Heart left ventricle (tissue), 16 donors: ENCODE measurements around the gene PRPF18. TPM values are rescaled to one million over a fixed set of nuclear protein-coding genes. Genes with fewer than 3 reads are reported as not detected.

Source experiments
- ATAC-seq, 4 donors: fragments of 200-7000 bp; cut with Tn5 transposase; one replicate each; pipeline ENCODE4 v1.9.1; 2020 to 2022; ENCODE audit warnings: moderate library complexity in 4 of 4, mild to moderate bottlenecking in 3 of 4, moderate number of reproducible peaks in 1 of 4
- DNase-seq, 5 donors: peaks; one replicate each; pipeline ENCODE4 v3.0.0-alpha.2; 2020
- H3K27ac ChIP-seq, 12 donors: fragments of 200-600 bp; sonication (generic) in 4 of 12; one replicate each; pipeline versions ENCODE4 v1.5.0 to v1.8.0; 2016 to 2022; ENCODE audit warnings: mild to moderate bottlenecking in 2 of 12
- H3K27me3 ChIP-seq, 9 donors: fragments of 200-600 bp; sonication (generic) in 2 of 9; one replicate each; pipeline versions ENCODE4 v1.5.1 to v1.8.0; 2016 to 2022; ENCODE audit warnings: mild to moderate bottlenecking in 3 of 9
- H3K36me3 ChIP-seq, 9 donors: fragments of 200-600 bp; sonication (generic) in 2 of 9; one replicate each; pipeline versions ENCODE4 v1.5.0 to v1.8.0; 2018 to 2022; ENCODE audit warnings: mild to moderate bottlenecking in 2 of 9
- H3K4me1 ChIP-seq, 12 donors: fragments of 200-600 bp; sonication (generic) in 4 of 12; one replicate each; pipeline versions ENCODE4 v1.5.0 to v1.8.0; 2016 to 2022; ENCODE audit warnings: mild to moderate bottlenecking in 3 of 12
- H3K4me3 ChIP-seq, 12 donors: fragments of 200-600 bp; sonication (generic) in 4 of 12; one replicate each; pipeline versions ENCODE4 v1.5.0 to v1.8.0; 2017 to 2022; ENCODE audit warnings: mild to moderate bottlenecking in 9 of 12, moderate library complexity in 4 of 12
- H3K9me3 ChIP-seq, 12 donors: fragments of 200-600 bp; sonication (generic) in 4 of 12; one replicate each; pipeline versions ENCODE4 v1.5.0 to v1.8.0; 2016 to 2022; ENCODE audit warnings: mild to moderate bottlenecking in 1 of 12
- CTCF ChIP-seq, 12 donors: fragments of 200-600 bp; sonication (generic) in 4 of 12; IDR thresholded peaks; one replicate each; pipeline versions ENCODE4 v1.5.0 to v1.8.0; 2018 to 2022; ENCODE audit warnings: antibody characterized with exemption in 12 of 12, mild to moderate bottlenecking in 5 of 12
- POLR2A ChIP-seq, 2 donors: fragments of 450-650 bp; IDR thresholded peaks; one replicate each; pipeline ENCODE4 v1.6.1; 2017; ENCODE audit warnings: antibody characterized with exemption in 2 of 2, mild to moderate bottlenecking in 2 of 2, moderate library complexity in 2 of 2
- WGBS, 4 donors: extraction: QIAGEN DNeasy Blood & Tissue Kit in 2 of 4; methylation state at CpG; one replicate each; pipeline versions ENCODE4 v1.1.5 to v1.1.7; 2013 to 2018; 5-methylcytosine and 5-hydroxymethylcytosine counted together
- intact Hi-C, 10 donors: fragments of 100-400 bp; cut with DNase I; formaldehyde crosslinking; loops; one replicate each; pipeline versions ENCODE4 v1.11.1 to v1.14.2; 2022
- polyA plus RNA-seq, 2 donors: library from polyadenylated mRNA; stranded (reverse); fragments of 200-250 nt; gene quantifications; one replicate each; pipeline ENCODE4 v1.2.3, GENCODE V29; 2013
- total RNA-seq, 9 donors: library from RNA; depleted of rRNA in 2 of 9; stranded (reverse); fragments of >200 nt in 2 of 9; fragmentation: NEBNext Ultra II Directional in 3 of 9; extraction: Animal tissue kit (Norgen Biotek cat#: 25700) in 3 of 9; gene quantifications; one replicate each; pipeline versions ENCODE4 v1.1.0 to v1.2.4, GENCODE V29; 2016 to 2023
- donor health status: ischemic (EF 13 %, LVEDD 7.1; RV severe dilation, severe dysfunction).
- donor health status: healthy with polysubstance abuse.
- donor health status: DM: no; HTN: yes; CAD: no.
- donor health status: DM: no; HTN: no; CAD: no.
- donor health status: ischemic (EF 25% LVEDD 6.9; RV normal size, moderate dysfunction).
- donor health status: ischemic (EF 25% LVEDD 5.7; RV mildly dilated, moderate dysfunction).
- donor health status: healthy.
- donor health status: DM: yes; HTN: yes; CAD: no.
- donor health status: ischemic (EF 35%, LVEDD 5.7; RV mildly dilated, moderate dysfunction).
- donor health status: nonischemic (EF 11% LVEDD 7.7; RV severe dilation, severe dysfunction).
- donor health status: DM: yes; HTN: yes; CAD: no.
- donor health status: PGD.
- donor health status: ischemic (EF 29% LVEDD 5.4; RV normal size, mild dysfunction).
- donor health status: nonischemic (EF 23%, LVEDD 6.1; RV moderate dilation, normal function).

The PRPF18 gene
- total and polyA plus RNA-seq, 11 donors, result 8.9 to 19.1 (median 14.7) TPM

- no peak overlapping the region for H3K4me3 ChIP-seq
- TF ChIP-seq POLR2A (IDR thresholded peaks at IDR 0.05), result no peak
- TF ChIP-seq CTCF (IDR thresholded peaks at IDR 0.05), result no peak
- H3K27ac ChIP-seq, result no peak overlapping the region
- no peak for ATAC-seq
- DNase-seq, result no peak
- 85 to 94% (median 91%) methylated on average over 2 of the region's 2 CpGs for WGBS, 4 donors
- H3K9me3 ChIP-seq, result no peaks in the 10 kb centered on the region
- no peaks in the 10 kb centered on the region for H3K27me3 ChIP-seq
- intact Hi-C loops, result no loop called here
- peaks cover 0 to 11% (median 0%) of the 10 kb centered on the region in 12 donors for H3K4me1 ChIP-seq
- H3K36me3 ChIP-seq, result peaks cover 0 to 89% (median 57%) of the 10 kb centered on the region in 9 donors
These were observed 17.7 kb downstream of the PRPF18 start for GRCh38 chr10:13604357-13605040.

- no peaks in the 10 kb centered on the region for H3K9me3 ChIP-seq
- no peak overlapping the region for H3K4me3 ChIP-seq
- WGBS, 4 donors, result 63 to 73% (median 66%) methylated on average over 8 of the region's 8 CpGs
- TF ChIP-seq CTCF (IDR thresholded peaks at IDR 0.05) (no peak), POLR2A (IDR thresholded peaks at IDR 0.05) (no peak)
- peak in 1 of 4 donors; percentile 49 for ATAC-seq
- intact Hi-C loops, result no loop called here
- peaks cover 0 to 91% (median 66%) of the 10 kb centered on the region in 9 donors for H3K36me3 ChIP-seq
- peaks cover 0 to 15% (median 0%) of the 10 kb centered on the region in 12 donors for H3K4me1 ChIP-seq
- H3K27me3 ChIP-seq, result no peaks in the 10 kb centered on the region
- H3K27ac ChIP-seq, result peak overlapping the region in 1 of 12 donors; percentile 6
- DNase-seq, result no peak
These were observed 21.6 kb downstream of the PRPF18 start for GRCh38 chr10:13608246-13608853.

GRCh38 chr10:13612654-13613373, 26.0 kb downstream of the PRPF18 start:
- Histone ChIP-seq H3K27ac (no peak overlapping the region), H3K27me3 (no peaks in the 10 kb centered on the region), H3K9me3 (no peaks in the 10 kb centered on the region), H3K4me3 (no peak overlapping the region), H3K4me1 (peaks cover 0 to 20% (median 0%) of the 10 kb centered on the region in 12 donors), H3K36me3 (peaks cover 0 to 97% (median 74%) of the 10 kb centered on the region in 9 donors)
- no peak for ATAC-seq
- TF ChIP-seq CTCF (IDR thresholded peaks at IDR 0.05) (no peak), POLR2A (IDR thresholded peaks at IDR 0.05) (no peak)
- intact Hi-C loops, result loop anchor here in 9 of 10 donors (2.0 to 10.0 kb wide), 4 partner anchors 52 to 482 kb away; no protein-coding TSS in a partner anchor
- WGBS, 4 donors, result 81 to 94% (median 86%) methylated on average over 3 of the region's 3 CpGs
- no peak for DNase-seq

- no peak overlapping the region for H3K27ac ChIP-seq
- no peaks in the 10 kb centered on the region for H3K9me3 ChIP-seq
- no peak overlapping the region for H3K4me3 ChIP-seq
- H3K4me1 ChIP-seq, result peaks cover 0 to 13% (median 0%) of the 10 kb centered on the region in 12 donors
- TF ChIP-seq CTCF (IDR thresholded peaks at IDR 0.05) (peak in 11 of 12 donors; percentile 7 to 62 (median 51)), POLR2A (IDR thresholded peaks at IDR 0.05) (no peak)
- no peaks in the 10 kb centered on the region for H3K27me3 ChIP-seq
- ATAC-seq (peak in 3 of 4 donors; percentile 61 to 63 (median 61)), DNase-seq (peak in 1 of 5 donors; percentile 10)
- WGBS, 4 donors, result 34 to 43% (median 39%) methylated on average over 5 of the region's 5 CpGs
- intact Hi-C loops, result loop anchor here in 9 of 10 donors (2.0 to 10.0 kb wide), 4 partner anchors 51 to 481 kb away; no protein-coding TSS in a partner anchor
- peaks cover 0 to 99% (median 81%) of the 10 kb centered on the region in 9 donors for H3K36me3 ChIP-seq
These were observed 26.8 kb downstream of the PRPF18 start for GRCh38 chr10:13613519-13613918.
